Measurements from ENCODE around the gene SLC9A8. TPM values are rescaled to one million over a fixed set of nuclear protein-coding genes. Genes with fewer than 3 reads are reported as not detected.

SLC9A8 gene
- total and polyA plus RNA-seq, 2 donors (not counting 3 experiments of a cell fraction or from before 2014, with no cell fraction given), result 5.1 to 14.4 TPM

- FAIRE-seq, result peak; percentile 84
- DNase-seq (ENCODE audit: low read depth, low spot score), result peak; percentile 73
Observed at GRCh38 chr20:49888212-49889000, 75.8 kb downstream of the SLC9A8 start.

More at GRCh38 chr20:49888212-49889000, 75.8 kb downstream of the SLC9A8 start:
- intact Hi-C loops (cut with micrococcal nuclease), result loop anchor here (1.0 kb wide), 2 partner anchors 277 to 347 kb away; no protein-coding TSS in a partner anchor
- no peaks in the 10 kb centered on the region for H3K27me3 ChIP-seq (ENCODE audit: control insufficient read depth in 2 of 2, insufficient read depth in 2 of 2, low read length in 2 of 2)
- BruUV-seq (replicated peaks), result no TSS peak
- H3K9me1 ChIP-seq (replicated peaks; ENCODE audit: control insufficient read depth, extremely low read depth, insufficient read depth, low read length), result no peaks in the 10 kb centered on the region
- dilution Hi-C loops (cut with MboI; ENCODE audit: extremely low pct_ligation_motif_present, low sequenced_read_pairs), result no loop called here
- peaks cover 0 to 11% of the 10 kb centered on the region in 2 experiments for H3K36me3 ChIP-seq (ENCODE audit: control insufficient read depth in 2 of 2, extremely low read depth in 1 of 2, insufficient read depth in 2 of 2, low read length in 2 of 2)
- no peak for TF ChIP-seq POLR2AphosphoS5 (IDR thresholded peaks at IDR 0.05; ENCODE audit: insufficient read depth, low read depth, low read length)
- no peak for TF ChIP-seq MAX (IDR thresholded peaks at IDR 0.05; ENCODE audit: insufficient read depth, insufficient read length)
- TF ChIP-seq CTCF (IDR thresholded peaks at IDR 0.05; ENCODE audit: extremely low read depth in 1 of 2, insufficient read depth in 1 of 2, low read depth in 1 of 2, low read length in 2 of 2), result peak; percentile 80 to 88
- H3K4me1 ChIP-seq (ENCODE audit: control insufficient read depth, extremely low read depth, insufficient read depth, low read length), result peaks cover 20% of the 10 kb centered on the region
- POLR2A ChIA-PET, result no interaction called here
- no peak overlapping the region for H2AFZ ChIP-seq (ENCODE audit: low read depth, low read length)
- H3K4me3 ChIP-seq (replicated peaks in 1 of 3; ENCODE audit: insufficient read depth in 1 of 3, low read depth in 1 of 3, low read length in 3 of 3), result no peak overlapping the region
- no peaks in the 10 kb centered on the region for H3K79me2 ChIP-seq (ENCODE audit: control insufficient read depth, insufficient read depth, low read length)
- no peaks in the 10 kb centered on the region for H3K9me3 ChIP-seq (replicated peaks; ENCODE audit: control insufficient read depth, insufficient read depth, low read length)
- no peak overlapping the region for H3K9ac ChIP-seq (replicated peaks; ENCODE audit: extremely low read depth, insufficient read depth, low read length)
- H4K20me1 ChIP-seq (replicated peaks; ENCODE audit: control insufficient read depth, extremely low read depth, insufficient read depth, low read length), result no peaks in the 10 kb centered on the region
- no peak overlapping the region for H3K4me2 ChIP-seq (ENCODE audit: insufficient read depth, low read length)
- CTCF ChIA-PET, result interaction anchor here (0.6 to 6.6 kb wide), 31 partner anchors 8 to 348 kb away, joined by 3 to 69 read pairs (median 5); no protein-coding TSS in a partner anchor
- H3K27ac ChIP-seq (ENCODE audit: insufficient read depth, low read depth, low read length), result no peak overlapping the region

Data from endothelial cell of umbilical vein (primary cell).